ENCODE measurements around the gene PPIL4.

PPIL4 gene

DNA sequence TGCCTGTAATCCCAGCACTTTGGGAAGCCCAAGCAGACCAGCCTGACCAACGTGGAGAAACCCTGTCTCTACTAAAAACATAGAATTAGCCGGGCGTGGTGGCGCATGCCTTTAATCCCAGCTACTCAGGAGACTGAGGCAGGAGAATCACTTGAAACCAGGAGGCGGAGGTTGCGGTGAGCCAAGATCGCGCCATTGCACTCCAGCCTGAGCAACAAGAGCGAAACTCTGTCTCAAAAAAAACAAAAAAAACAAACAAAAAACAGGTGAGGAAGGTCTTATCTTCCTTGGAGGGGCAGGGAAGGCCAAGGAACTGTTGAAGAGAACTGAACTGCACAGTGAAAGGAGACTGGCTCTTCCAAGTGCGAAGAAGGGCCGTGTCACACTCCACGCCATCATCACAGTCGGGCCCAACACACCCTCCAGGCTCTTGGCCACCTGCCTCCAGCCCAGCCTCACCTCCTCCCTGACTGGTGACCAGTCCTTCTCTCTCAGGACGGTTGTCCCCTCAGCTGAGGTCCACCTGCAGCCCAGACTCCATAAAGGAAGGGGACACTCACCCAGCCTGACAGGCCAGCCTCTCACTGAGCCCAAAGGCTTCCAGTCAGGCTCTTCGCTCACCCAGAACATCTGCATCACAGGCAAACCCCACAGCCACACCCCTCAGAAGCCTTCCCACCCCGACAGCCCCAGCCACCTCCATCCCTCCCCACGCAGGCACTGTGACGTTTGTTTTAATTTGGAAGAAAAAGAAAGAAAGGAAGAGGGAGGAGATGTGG is 65.2 kb downstream of the PPIL4 start:
- Histone ChIP-seq H3K9me3 (ENCODE audit: control insufficient read depth, low read depth, low read length) (no peaks in the 10 kb centered on the region), H3K27me3 (ENCODE audit: control insufficient read depth, insufficient read depth, low read length) (no peaks in the 10 kb centered on the region), H3K9ac (ENCODE audit: low read length) (no peak overlapping the region), H3K4me1 (ENCODE audit: control insufficient read depth, low read depth, low read length) (no peaks in the 10 kb centered on the region), H3K27ac (ENCODE audit: low read length) (no peak overlapping the region), H3K36me3 (ENCODE audit: control insufficient read depth, low read depth, low read length) (no peaks in the 10 kb centered on the region), H3K4me3 (ENCODE audit: low read length) (no peak overlapping the region)

DNA sequence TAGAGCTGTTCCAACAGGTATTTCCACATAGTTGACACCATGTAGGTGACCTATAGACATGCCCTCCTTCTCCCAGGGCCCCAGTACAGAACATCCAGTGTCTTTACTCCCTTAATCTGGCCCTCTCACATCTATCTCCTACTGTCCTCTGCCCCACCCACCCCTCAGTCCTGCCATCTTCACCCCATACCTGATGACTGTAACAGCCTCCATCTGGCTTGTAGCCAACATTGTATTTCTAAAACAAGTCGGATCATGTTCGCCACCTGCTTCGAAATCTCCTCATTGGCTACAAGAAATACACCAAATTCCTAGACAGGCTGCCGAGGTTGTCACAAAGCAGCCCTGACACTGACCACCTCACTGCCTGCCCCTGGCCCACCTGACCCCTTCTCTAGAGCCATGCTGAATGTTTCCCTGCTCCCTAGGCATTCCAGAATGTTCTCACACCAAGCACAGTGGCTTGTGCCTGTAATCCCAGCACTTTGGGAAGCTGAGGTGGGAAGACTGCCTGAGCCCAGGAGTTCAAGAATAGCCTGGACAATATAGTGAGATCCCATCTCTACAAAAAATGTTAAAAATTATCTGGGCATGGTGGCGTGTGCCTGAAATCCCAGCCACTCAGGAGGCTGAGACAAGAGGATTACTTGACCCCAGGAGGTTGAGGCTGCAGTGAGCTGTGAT is 67.1 kb downstream of the PPIL4 start:
- Histone ChIP-seq H3K9me3 (ENCODE audit: control insufficient read depth, low read depth, low read length) (no peaks in the 10 kb centered on the region), H3K9ac (ENCODE audit: low read length) (no peak overlapping the region), H3K27me3 (ENCODE audit: control insufficient read depth, insufficient read depth, low read length) (no peaks in the 10 kb centered on the region), H3K27ac (ENCODE audit: low read length) (no peak overlapping the region), H3K36me3 (ENCODE audit: control insufficient read depth, low read depth, low read length) (no peaks in the 10 kb centered on the region), H3K4me3 (ENCODE audit: low read length) (no peak overlapping the region), H3K4me1 (ENCODE audit: control insufficient read depth, low read depth, low read length) (peaks cover under 1% of the 10 kb centered on the region)

DNA sequence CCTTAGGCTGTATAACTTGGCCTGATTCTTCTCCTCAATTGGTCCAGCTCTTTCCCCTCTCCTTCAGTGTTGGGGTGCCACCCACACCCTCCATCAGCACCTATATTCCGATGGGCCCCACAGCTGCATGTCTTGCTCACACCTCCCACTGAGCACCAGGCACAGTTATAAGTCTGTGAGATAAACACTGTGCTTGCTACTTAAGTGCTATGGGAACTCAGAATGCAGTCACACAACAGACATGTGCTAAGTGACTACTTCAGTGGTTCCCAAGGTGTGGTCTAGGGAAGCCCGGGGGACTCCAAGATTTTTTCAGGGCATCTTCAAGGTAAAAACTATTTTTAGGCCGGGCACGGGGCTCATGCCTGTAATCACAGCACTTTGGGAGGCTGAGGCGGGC is 68.3 kb downstream of the PPIL4 start:
- peaks cover 8% of the 10 kb centered on the region for H3K4me1 ChIP-seq (ENCODE audit: control insufficient read depth, low read depth, low read length)
- H3K27me3 ChIP-seq (ENCODE audit: control insufficient read depth, insufficient read depth, low read length) = no peaks in the 10 kb centered on the region
- H3K27ac ChIP-seq (ENCODE audit: low read length) = no peak overlapping the region

DNA sequence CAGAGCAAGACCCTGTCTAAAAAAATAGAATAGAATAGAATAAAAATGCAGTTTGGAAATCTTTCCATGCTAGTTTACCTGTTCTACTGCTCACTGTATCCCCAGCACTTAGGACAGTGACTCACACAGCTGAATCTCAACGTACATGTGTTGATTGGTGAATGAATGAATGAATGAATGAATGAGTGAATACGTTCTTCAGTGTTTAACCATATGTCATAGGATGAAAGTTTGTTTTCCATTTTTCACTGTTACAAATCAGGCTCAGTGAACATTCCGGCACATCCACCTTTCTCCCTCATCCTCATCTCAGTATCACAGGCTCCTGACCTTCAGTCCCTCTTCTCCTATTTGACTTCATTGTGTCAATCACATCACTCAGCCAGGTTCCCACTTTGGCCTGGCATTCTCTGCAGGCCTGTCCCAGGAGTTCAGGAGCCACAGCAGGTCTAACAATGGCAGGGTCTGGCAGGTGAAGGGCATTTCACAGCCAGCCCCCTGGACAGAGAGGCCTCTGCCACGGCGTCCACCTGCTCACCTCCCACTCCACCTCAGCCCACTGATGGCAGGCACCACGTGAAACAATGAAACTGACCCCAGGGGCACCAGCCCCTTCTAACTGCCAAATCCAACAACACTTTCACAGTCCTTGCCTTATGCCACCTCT is 68.9 kb downstream of the PPIL4 start:
- H3K9ac ChIP-seq (ENCODE audit: low read length) = no peak overlapping the region
- H3K27ac ChIP-seq (ENCODE audit: low read length) = no peak overlapping the region
- H3K4me1 ChIP-seq (ENCODE audit: control insufficient read depth, low read depth, low read length) = peaks cover 8% of the 10 kb centered on the region

More for the DNA sequence above, 68.3 kb downstream of the PPIL4 start:
- Histone ChIP-seq H3K36me3 (ENCODE audit: control insufficient read depth, low read depth, low read length) (no peaks in the 10 kb centered on the region), H3K9me3 (ENCODE audit: control insufficient read depth, low read depth, low read length) (no peaks in the 10 kb centered on the region), H3K4me3 (ENCODE audit: low read length) (no peak overlapping the region), H3K9ac (ENCODE audit: low read length) (no peak overlapping the region)

DNA sequence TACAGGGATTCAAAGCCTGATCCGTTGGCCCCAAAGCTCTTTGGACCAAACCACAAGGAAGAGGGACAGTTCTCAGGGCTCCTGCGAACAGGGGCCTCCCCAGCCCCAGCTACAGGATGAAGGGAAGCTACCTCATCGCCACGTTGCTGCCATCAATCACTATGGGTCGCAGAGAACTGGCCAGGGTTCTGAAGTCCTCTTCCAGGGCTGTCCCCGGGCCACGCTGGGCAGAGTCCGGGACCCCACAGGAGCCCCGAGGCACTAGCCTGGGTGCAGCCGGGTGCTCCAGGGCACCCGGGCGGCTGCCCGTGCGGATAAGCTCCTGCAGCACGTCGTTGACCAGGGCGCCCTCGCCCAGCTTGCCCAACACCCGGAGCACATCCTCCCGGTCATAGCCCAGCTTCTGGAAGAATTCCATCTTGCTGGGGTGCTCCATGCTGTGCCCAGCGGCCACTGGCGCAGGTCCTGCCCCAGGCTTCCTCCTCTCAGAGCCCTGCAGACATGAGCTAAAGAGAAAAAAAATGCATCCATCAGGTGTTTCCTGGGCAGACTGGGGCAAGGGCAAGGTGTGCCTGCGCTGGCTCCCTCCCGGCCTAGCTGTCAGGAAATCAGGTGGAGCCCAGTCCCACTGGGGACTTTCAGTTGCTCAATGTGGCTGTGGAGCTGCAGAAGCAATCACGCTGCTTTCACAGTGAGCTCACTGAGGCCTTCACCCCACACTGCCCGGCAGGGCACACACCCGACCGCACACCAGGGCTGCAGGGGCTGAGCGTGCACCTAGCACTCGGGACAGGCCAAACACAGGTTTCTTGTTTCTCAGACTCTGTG is 71.5 kb downstream of the PPIL4 start:
- Histone ChIP-seq H3K9ac (ENCODE audit: low read length) (no peak overlapping the region), H3K36me3 (ENCODE audit: control insufficient read depth, low read depth, low read length) (no peaks in the 10 kb centered on the region), H3K27ac (ENCODE audit: low read length) (no peak overlapping the region), H3K9me3 (ENCODE audit: control insufficient read depth, low read depth, low read length) (no peaks in the 10 kb centered on the region), H3K4me1 (ENCODE audit: control insufficient read depth, low read depth, low read length) (peaks cover 8% of the 10 kb centered on the region), H3K27me3 (ENCODE audit: control insufficient read depth, insufficient read depth, low read length) (no peaks in the 10 kb centered on the region), H3K4me3 (ENCODE audit: low read length) (no peak overlapping the region)

More for the DNA sequence above, 68.9 kb downstream of the PPIL4 start:
- H3K9me3 ChIP-seq (ENCODE audit: control insufficient read depth, low read depth, low read length) = no peaks in the 10 kb centered on the region
- H3K36me3 ChIP-seq (ENCODE audit: control insufficient read depth, low read depth, low read length) = no peaks in the 10 kb centered on the region
- no peaks in the 10 kb centered on the region for H3K27me3 ChIP-seq (ENCODE audit: control insufficient read depth, insufficient read depth, low read length)
- no peak overlapping the region for H3K4me3 ChIP-seq (ENCODE audit: low read length)

DNA sequence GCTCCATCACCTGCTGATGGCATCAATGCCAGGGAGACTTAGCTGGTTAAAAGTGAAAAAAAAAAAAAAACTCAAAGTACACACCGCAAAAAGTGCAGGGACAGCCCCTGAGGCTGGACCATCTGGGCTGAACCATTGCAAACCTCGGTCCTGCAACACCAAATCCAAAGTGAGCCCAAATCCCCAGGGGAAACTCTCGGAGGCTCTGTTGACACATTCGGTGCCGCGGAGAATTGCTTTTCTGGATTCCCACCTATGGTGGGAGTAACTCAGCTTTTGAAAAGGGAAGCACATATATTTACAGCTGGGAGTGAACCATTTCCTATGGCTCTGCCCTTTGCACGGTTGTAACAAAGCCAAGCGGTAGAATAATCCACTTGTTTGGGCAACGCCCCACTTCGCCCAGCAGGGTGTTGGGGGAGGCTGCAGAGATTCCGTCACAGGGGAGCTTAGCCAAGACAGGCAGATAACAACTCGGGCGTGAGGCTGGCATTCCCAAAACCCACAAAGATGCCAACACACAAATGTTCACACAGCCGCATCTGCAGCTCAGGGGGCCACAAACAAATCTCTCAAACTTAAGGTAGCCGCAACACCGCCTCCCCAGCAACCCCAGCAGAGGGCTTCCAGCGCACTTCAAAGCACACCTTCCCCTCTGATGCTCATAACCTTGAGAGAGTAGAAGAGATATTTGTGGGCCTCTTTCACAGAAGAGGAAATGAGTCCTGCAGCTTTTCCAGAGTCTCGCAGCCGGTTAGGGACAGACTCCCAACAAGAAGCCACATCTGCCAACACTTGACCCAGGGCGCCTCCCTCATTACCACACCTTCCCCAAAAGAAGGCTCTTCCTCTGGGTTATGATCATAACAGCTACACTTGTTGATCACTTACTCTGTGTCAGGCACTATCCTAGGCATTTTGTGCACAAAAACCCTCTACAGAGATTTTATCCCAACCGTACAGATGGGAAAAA is 72.5 kb downstream of the PPIL4 start:
- no peak overlapping the region for H3K9ac ChIP-seq (ENCODE audit: low read length)
- H3K4me3 ChIP-seq (ENCODE audit: low read length) = no peak overlapping the region
- H3K36me3 ChIP-seq (ENCODE audit: control insufficient read depth, low read depth, low read length) = no peaks in the 10 kb centered on the region

DNA sequence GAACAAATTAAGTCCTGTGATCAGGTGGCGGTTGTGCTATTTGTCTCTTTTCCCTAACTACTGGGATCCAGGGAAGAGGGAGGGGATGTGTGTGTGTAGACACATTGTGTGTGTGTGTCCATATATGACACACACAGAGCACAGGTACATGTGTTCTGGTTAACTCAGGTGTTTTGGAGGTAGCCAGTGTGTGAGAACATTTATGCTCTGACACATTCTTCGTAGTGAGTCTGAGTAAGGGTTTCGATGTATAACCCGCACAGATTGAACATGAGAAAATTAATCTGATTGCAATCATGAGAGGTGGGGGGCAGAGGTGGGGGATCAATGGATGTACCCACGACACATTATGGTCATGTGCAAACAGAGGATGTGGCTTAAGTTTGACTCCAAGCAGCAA is 73.6 kb downstream of the PPIL4 start:
- H3K4me1 ChIP-seq (ENCODE audit: control insufficient read depth, low read depth, low read length) = peaks cover 8% of the 10 kb centered on the region
- H3K36me3 ChIP-seq (ENCODE audit: control insufficient read depth, low read depth, low read length) = no peaks in the 10 kb centered on the region

More for the DNA sequence above, 72.5 kb downstream of the PPIL4 start:
- Histone ChIP-seq H3K27ac (ENCODE audit: low read length) (no peak overlapping the region), H3K4me1 (ENCODE audit: control insufficient read depth, low read depth, low read length) (peaks cover 8% of the 10 kb centered on the region), H3K9me3 (ENCODE audit: control insufficient read depth, low read depth, low read length) (no peaks in the 10 kb centered on the region), H3K27me3 (ENCODE audit: control insufficient read depth, insufficient read depth, low read length) (no peaks in the 10 kb centered on the region)

DNA sequence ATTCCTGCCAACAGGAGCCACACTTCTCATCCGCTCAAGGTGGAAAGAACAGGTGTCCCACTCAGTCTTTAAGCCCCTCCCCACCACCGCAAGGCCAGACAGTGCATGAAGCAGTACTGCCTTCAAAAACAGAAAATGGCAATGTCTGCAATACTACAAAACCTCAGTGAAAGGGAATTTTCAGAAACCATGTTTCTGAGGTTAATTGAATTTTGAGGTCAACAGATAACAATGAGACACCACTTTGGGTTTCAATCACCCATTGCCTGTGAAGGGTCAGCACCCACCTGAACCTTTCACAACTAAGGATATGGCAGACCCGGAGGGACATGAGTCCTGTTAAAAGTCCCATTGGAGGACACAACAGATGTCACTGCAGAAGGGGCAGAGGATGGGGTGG is 74.0 kb downstream of the PPIL4 start:
- H3K9ac ChIP-seq (ENCODE audit: low read length) = no peak overlapping the region
- no peaks in the 10 kb centered on the region for H3K27me3 ChIP-seq (ENCODE audit: control insufficient read depth, insufficient read depth, low read length)
- no peaks in the 10 kb centered on the region for H3K36me3 ChIP-seq (ENCODE audit: control insufficient read depth, low read depth, low read length)
- peaks cover 8% of the 10 kb centered on the region for H3K4me1 ChIP-seq (ENCODE audit: control insufficient read depth, low read depth, low read length)
- no peaks in the 10 kb centered on the region for H3K9me3 ChIP-seq (ENCODE audit: control insufficient read depth, low read depth, low read length)
- H3K4me3 ChIP-seq (ENCODE audit: low read length) = no peak overlapping the region
- no peak overlapping the region for H3K27ac ChIP-seq (ENCODE audit: low read length)

More for the DNA sequence above, 73.6 kb downstream of the PPIL4 start:
- no peak overlapping the region for H3K9ac ChIP-seq (ENCODE audit: low read length)
- no peak overlapping the region for H3K4me3 ChIP-seq (ENCODE audit: low read length)
- no peaks in the 10 kb centered on the region for H3K27me3 ChIP-seq (ENCODE audit: control insufficient read depth, insufficient read depth, low read length)
- H3K9me3 ChIP-seq (ENCODE audit: control insufficient read depth, low read depth, low read length) = no peaks in the 10 kb centered on the region
- no peak overlapping the region for H3K27ac ChIP-seq (ENCODE audit: low read length)

DNA sequence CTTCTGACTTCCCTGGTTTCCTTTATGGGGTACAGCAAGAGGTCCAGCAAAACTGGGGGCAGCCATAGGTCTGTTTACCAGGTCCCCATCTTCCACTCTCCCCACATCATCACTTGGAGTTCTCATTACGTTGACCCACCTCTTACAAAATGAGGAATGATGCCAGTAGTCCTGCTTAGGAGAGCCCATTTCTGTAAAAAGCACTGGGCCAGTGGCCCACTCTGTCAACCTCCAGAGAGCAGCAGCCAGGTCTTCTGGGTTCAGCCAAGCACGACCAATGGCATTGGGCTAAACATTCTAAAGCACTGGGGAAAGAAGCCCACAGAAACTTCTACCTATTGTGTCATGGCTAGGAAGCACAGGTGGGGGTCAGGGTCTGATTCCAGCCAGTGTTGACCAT is 74.9 kb downstream of the PPIL4 start:
- Histone ChIP-seq H3K4me1 (ENCODE audit: control insufficient read depth, low read depth, low read length) (peaks cover 8% of the 10 kb centered on the region), H3K27ac (ENCODE audit: low read length) (no peak overlapping the region), H3K36me3 (ENCODE audit: control insufficient read depth, low read depth, low read length) (no peaks in the 10 kb centered on the region), H3K9ac (ENCODE audit: low read length) (no peak overlapping the region), H3K9me3 (ENCODE audit: control insufficient read depth, low read depth, low read length) (no peaks in the 10 kb centered on the region), H3K4me3 (ENCODE audit: low read length) (no peak overlapping the region), H3K27me3 (ENCODE audit: control insufficient read depth, insufficient read depth, low read length) (no peaks in the 10 kb centered on the region)

DNA sequence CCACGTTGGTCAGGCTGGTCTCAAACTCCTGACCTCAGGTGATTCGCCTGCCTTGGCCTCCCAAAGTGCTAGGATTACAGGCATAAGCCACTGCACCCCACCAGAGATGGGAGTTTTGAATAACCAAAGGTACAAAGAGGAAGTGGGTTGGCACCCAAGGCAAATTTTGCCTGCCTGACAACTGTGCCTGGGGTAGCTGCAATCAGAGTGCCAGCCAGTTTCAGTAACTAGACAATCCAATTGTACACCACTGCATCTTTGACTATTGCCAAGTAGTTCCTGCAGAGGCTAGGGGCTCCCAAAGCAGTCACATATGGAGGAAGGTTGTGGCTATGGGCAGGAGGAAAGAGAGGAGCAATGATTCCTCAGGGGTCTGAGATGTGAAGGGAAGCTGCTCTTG is 77.7 kb downstream of the PPIL4 start:
- Histone ChIP-seq H3K4me1 (ENCODE audit: control insufficient read depth, low read depth, low read length) (peaks cover under 1% of the 10 kb centered on the region), H3K4me3 (ENCODE audit: low read length) (no peak overlapping the region), H3K9me3 (ENCODE audit: control insufficient read depth, low read depth, low read length) (no peaks in the 10 kb centered on the region), H3K9ac (ENCODE audit: low read length) (no peak overlapping the region), H3K27ac (ENCODE audit: low read length) (no peak overlapping the region), H3K27me3 (ENCODE audit: control insufficient read depth, insufficient read depth, low read length) (no peaks in the 10 kb centered on the region), H3K36me3 (ENCODE audit: control insufficient read depth, low read depth, low read length) (no peaks in the 10 kb centered on the region)
